GM12872 (cell line): ENCODE data around the gene SNRPE.

ENCODE experiments used
- TF ChIP-seq, protein P1 (sequence below): IDR thresholded peaks from 3 replicates; pipeline ENCODE4 v1.5.1; 2011; ENCODE audit warnings: low read depth, mild to moderate bottlenecking, low read length, moderate library complexity; ENCODE audit not compliant: insufficient read depth

SNRPE gene

DNA sequence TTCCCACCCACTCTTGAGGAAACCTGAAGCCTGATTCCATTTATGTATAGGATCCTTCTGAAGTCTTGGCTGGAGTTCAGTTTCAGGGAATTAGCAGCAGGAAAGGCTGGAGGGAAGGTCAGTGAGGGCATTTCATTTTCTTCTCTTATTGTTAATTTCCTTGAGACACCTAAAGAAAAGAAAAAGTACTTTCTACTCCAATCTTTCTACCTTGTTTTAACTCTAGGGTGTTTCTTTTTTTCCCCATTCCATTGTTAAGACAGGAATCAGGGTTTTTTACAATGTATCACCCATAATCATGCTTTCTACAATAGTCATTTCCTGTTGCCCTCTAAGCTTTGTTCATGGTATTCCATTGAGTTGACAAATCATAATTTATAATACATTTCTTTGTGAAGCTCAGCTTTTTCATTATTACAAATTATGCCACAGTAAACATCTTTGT is 27.4 kb downstream of the SNRPE start:
- TF ChIP-seq, protein P1, sequence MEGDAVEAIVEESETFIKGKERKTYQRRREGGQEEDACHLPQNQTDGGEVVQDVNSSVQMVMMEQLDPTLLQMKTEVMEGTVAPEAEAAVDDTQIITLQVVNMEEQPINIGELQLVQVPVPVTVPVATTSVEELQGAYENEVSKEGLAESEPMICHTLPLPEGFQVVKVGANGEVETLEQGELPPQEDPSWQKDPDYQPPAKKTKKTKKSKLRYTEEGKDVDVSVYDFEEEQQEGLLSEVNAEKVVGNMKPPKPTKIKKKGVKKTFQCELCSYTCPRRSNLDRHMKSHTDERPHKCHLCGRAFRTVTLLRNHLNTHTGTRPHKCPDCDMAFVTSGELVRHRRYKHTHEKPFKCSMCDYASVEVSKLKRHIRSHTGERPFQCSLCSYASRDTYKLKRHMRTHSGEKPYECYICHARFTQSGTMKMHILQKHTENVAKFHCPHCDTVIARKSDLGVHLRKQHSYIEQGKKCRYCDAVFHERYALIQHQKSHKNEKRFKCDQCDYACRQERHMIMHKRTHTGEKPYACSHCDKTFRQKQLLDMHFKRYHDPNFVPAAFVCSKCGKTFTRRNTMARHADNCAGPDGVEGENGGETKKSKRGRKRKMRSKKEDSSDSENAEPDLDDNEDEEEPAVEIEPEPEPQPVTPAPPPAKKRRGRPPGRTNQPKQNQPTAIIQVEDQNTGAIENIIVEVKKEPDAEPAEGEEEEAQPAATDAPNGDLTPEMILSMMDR: no peak

DNA sequence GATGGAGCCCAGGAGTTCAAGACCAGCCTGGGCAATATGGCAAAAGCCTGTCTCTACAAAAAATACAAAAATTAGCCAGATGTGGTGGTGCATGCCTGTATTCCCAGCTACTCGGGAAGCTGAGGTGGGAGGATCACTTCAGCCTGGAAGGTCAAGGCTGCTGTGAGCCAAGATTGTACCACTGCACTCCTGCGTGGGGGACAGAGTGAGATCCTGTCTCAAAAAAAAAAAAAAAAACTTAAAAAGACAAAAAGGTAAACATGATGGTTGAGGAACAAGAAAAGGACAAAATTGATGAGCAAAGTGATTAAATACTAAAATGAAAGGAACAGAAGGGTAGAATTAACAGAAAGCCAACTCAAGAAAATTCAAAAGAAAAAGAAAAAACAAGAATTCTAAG is 30.6 kb downstream of the SNRPE start:
- TF ChIP-seq, protein P1: no peak

DNA sequence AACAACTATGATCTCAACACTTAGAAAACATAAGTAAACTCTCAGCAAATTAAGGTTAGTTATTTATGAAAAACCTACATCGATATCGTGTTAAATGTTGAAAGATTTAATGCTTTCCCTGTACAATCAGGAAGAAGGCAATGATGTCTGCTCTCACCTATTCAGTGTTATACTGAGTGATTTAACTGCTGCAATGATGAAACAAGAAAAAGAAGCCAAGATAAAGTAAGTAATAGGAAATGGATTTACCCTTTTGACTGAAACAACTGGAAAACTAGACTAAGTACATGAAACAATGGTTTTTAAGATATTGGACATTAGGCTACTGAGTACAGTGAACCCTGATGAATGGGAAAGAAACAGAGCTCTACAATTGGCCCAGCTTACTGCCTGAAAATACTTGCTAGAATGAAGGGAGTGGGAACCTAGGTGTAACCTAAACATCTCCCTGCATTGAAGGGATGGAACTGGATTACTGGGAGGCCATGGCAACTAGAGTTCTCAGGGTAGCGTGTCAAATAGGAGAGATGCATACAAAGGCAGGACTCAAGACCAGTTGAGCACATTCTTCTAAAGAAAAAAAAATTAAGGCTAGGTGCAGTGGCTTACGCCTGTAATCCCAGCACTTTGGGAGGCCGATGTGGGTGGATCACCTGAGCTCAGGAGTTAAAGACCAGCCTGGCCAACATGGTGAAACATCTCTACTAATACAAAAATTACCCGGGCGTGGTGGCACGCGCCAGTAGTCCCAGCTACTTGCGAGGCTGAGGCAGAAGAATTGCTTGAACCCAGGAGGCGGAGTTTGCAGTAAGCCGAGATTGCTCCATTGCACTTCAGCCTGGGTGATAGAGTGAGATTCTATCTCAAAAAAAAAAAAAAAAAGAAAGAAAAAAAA is 37.3 kb downstream of the SNRPE start:
- TF ChIP-seq, protein P1: no peak

DNA sequence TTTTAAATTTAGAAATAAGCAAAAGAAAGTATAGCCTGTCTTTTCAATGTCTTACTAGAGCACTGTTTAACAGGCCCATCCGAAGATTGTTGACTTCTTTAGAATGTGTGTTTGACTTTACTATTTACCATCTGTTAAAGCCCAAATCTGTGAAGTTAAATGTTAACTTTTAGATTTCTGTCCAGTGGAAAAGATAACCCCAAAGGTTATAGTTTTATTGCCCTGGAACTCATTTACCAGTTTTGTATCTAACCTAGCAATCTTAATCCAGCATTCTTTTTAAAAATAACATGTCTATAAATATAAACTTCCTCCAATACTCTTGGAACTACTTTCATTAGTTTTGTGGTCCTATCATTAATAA is 37.9 kb downstream of the SNRPE start:
- TF ChIP-seq, protein P1: no peak

DNA sequence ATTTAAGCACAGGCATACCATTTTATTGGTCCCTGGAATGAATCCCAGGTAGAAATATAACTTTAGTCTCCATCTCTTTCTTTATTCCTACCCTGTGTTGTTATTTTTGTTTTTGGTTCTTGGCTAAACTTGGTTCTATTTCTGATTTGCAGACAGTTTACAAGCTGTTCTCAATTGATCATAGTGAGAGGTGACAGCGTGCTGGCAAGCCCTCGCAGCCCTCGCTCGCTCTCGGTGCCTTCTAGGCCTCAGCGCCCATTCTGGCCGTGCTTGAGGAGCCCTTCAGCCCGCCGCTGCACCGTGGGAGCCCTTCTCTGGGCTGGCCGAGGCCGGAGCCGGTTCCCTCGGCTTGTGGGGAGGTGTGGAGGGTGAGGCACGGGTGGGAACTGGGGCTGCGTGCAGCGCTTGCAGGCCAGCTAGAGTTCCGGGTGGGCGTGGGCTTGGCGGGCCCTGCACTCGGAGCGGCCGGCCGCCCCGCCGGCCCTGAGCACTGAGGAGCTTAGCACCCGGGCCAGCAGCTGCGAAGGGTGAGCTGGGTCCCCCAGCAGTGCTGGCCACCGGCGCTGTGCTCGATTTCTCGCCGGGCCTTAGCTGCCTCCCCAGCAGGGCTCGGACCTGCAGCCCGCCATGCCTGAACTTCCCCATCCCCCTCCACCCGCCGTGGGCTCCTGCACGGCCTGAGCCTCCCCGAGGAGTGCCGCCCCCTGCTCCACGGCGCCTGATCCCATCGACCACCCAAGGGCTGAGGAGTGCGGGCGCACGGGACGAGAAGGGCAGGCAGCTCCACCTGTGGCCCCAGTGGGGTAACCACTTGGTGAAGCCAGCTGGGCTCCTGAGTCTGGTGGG is 38.7 kb downstream of the SNRPE start:
- TF ChIP-seq, protein P1: no peak

DNA sequence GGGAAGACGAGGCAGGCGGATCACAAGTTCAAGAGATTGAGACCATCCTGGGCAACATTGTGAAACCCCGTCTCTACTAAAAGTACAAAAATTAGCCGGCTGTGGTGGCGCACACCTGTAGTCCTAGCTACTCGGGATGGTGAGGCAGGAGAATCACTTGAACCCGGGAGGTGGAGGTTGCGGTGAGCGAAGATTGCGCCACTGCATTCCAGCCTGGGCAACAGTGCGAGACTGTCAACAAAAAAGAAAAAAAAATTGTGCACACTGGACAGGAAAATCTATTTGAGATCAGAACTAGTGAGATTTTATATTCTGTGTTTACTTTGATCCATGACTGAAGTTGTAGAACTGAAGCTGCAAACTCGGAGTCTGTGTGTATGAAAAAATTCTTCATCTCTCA is 40.2 kb downstream of the SNRPE start:
- TF ChIP-seq, protein P1: no peak

DNA sequence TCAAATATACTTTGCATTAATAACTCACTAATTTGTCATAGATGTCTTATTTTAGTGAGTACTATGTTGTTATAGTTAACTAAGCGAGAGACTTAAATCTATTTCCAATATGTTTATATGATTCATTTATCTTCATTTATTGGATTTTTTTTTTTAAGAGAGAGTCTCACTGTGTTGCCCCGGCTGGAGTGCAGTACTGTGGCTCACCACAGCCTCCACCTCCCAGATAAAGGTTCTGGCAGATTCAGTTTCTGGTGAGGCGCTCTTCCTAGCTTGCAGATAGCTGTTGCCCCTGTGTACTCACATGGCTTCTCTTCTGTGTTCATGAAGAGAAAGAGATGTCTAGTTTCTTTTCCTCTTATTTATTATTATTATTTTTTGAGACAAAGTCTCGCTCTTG is 43.9 kb downstream of the SNRPE start:
- TF ChIP-seq, protein P1: no peak
